Stimulated activated CD4-positive, alpha-beta T cell treated with anti-CD3 and anti-CD28 coated beads, Interleukin-2, amount 100 ng/mL, for 4 hours (primary cell): ENCODE data around the gene ARPC2.
"Not testable (repeated sequence)": the region's sequence is repeated elsewhere in the genome, so short reads cannot be mapped to it uniquely, and the experiment has no call there.

ENCODE experiments used
- DNase-seq: peaks from one replicate; pipeline ENCODE4 v3.0.0-alpha.2; 2020; ENCODE audit warnings: low read depth

Gene ARPC2

DNA sequence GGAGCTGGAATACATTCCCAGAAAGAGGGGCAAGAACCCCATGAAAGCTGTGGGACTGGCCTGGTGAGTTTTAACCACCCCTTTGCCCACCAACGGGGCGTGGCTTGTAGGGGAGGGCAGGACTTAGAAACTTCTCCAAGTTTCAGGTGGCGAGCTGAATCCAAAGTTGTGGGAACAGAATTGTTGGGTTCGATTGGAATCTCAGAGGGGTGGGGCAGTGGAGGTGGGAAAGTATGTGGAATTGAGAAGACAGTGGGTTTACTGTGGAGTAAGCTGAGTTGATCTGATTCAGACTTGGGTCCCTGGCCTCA, 54.5 kb downstream of the ARPC2 start:
- DNase-seq, result no peak

DNA sequence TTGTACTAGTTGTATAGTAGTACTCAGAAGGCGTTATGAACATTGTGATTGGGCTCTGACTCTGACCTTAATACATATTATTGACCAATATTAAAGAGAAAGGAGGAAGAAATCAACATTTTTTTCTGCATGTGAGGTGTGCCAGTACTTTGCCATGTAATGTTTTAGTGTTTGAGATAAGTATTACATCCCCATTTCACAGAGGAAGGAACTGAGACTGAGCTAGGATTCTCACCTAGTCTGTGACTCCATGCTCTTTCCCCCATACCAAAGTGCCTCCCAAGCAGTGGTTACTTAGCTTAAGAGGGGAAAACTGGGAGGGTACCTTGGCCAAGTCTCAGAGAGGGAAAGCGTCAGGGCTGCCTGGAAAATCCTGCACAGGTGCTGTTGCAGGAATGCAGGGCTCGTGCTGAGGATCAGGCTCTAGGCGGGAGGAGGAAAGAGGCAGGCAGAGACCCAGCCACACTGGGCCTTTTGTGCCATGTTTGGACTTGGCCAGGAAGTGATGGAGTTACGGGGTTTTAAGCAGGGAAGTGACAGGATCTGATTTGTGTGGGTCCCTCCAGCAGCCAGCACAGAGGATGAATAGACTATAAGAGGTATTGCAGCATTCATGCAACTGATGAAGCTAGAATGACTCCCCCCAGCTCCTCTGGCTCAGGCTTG, 55.0 kb downstream of the ARPC2 start:
- no peak for DNase-seq

- DNase-seq, result peak; percentile 69
These were observed 55.7 kb downstream of the ARPC2 start for GRCh38 chr2:218272531-218273212.

DNA sequence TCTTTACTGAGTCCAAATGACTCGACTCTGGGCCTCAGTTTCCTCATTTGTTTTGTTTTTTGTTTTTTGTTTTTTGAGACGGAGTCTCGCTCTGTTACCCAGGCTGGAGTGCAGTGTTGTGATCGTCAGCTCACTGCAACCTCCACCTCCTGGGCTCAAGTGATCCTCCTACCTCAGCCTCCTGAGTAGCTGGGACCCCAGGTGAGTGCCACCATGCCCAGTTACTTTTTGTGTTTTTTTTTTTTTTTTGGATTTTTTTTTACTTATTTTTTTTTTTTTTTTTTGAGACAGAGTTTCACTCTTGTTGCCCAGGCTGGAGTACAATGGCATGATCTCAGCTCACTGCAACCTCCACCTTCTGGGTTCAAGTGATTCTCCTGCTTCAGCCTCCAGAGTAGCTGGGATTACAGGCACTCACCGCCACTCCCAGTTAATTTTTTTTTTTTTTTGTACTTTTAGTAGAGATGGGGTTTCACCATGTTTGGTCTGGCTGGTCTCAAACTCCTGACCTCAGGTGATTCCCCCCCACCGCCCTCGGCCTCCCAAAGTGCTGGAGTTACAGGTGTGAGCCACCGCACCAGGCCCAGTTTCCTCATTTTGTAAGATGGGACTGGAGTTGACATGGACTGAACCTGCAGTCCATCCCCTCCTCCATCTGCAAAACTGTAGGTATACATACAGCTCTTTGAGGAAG, 56.4 kb downstream of the ARPC2 start:
- DNase-seq, result not testable (repeated sequence)

DNA sequence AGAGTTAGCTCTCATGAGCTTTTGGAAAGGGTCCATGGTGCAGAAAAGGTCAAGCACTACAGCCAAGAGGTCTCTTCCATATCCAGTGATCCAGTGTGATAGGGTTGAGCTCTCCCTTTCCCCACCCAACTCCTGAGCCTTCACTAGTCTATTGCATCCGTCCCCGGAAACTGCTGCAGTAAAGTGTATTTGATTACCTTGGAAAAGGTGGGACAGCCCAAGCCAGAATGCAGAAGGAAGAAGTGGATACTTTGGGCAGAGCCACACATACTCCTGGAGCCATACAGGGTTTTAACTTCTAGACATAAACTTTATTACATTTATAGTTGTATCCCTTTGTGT, 56.9 kb downstream of the ARPC2 start:
- no peak for DNase-seq

GRCh38 chr2:218274586-218274985, 57.6 kb downstream of the ARPC2 start:
- no peak for DNase-seq

DNA sequence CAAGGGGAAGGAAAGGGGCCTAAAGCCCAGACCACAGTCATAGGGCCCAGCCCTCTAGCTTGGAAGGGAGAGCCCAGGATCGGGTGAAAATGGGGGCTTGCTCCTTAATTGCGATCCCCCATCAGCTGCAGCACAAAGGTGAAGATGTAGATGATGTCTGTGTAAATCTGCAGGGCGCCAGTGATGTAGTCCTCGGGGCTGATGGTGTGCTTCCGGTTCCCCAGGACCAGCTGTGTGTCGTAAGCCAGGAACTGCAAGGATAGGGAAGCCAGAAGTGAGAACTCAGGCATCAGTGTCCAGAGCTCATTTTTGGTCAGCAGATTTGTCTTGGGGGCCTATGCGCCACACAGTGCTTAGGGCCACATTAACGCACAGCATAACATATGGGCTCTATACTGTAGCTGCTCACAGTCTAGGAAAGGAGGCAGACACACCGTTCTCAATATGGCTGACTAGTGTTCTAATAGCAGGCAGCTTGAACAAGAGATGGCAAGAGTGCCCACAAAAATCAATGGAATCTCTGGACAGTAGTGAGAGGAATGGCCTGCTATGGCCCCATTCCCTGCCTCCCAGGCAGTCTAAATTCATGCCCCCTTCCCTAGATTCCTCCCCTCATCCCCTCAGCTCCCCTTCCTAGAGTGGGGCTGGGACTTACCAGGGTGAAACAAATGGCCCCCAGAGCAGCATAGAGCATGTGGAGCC, 58.5 kb downstream of the ARPC2 start:
- DNase-seq, result no peak

DNA sequence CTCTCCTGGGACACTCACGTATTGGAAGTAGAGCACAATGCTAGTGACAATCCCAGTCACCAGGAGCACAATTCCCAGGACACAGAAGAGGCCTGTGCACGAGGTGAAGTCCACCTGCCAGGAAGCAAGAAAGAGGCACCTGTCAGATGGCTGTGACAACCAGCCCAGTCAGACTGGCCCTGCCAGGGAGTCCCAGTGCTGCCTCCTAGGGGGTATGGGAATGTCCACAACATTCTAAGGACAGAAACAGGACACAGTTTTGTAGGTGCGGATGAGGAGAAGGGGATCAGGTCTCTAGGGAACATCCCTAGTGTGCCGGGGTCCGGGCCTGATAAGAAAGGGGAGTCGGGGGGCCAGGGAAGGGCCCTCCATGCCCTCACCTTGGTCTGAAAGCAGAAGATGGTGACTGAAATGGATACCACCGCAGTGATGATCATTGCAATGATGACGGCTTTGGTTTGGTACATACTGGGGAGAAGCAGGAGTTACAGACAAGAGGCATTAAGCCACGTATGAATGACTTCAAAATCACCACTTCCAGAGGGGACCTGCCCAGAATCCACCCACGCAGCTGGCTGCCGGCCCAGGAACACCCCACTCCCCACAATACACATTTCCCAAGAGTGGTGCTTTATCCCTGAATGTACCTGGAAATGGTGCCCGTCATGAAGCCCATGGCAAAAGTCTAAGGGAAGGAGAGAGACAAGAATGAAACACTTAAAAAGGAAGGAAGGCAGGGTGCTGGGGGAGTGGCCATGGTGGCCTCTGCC, 60.2 kb downstream of the ARPC2 start:
- DNase-seq, result no peak

DNA sequence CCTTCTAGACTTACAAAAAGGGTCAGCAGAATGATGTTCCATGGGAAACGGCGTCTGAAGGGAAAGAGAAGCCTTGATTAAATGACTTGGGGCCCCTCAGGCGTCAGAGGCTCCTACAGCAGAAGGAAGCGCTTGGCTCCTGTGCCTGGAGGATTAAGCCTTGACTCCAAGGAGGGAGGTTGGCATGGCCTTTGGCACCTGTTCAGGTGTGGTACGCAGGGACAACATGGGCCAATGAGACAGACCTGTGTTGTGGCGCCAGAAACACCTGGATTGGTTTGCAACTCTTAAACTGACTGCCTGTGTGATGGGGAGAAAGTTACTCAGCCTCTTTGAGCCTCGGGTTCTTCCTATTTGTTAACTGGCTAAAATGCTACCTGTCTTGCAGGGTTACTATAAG, 60.9 kb downstream of the ARPC2 start:
- no peak for DNase-seq

DNA sequence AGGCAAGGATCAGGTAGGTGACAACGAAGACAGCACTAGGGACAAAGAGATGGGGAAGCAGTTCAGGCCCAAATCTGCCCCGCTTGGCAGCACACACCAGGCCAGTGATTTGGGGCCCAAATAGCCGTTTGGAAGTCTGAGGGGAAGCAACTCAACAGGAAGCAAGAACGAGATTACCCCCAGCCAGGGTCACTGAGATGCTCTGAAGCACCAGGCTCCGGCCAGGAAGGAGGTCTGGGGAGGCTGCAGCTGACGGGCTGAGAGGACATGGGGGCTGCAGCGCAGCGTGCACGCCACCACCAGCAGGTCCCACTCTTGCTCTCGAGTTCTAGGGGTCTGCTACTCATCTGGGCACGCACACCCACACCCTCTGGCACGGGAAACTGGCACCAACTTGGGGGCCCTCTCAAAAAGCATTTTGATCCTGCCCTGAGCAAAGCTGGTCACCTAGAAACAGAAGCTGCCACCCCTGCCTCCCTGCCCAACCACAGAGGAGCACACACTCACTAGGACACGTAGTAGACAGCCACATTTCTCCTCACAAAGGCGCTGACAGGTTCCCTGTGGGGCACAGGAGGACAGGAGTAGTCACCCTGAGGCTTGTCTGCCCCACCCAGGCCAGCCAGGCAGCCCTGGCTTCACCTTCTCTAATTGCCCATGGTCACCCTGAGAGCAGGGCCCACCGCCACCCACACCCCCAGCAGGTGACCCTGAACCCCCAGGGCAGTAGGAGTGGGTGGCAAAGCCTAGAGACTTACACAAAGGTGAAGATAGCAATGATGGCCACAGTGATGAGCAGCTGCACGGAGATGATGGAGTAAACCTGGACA, 61.8 kb downstream of the ARPC2 start:
- DNase-seq, result no peak

- DNase-seq, result no peak
These were observed 63.4 kb downstream of the ARPC2 start for GRCh38 chr2:218280260-218280870.

GRCh38 chr2:218281449-218281848, 64.5 kb downstream of the ARPC2 start:
- DNase-seq, result no peak

DNA sequence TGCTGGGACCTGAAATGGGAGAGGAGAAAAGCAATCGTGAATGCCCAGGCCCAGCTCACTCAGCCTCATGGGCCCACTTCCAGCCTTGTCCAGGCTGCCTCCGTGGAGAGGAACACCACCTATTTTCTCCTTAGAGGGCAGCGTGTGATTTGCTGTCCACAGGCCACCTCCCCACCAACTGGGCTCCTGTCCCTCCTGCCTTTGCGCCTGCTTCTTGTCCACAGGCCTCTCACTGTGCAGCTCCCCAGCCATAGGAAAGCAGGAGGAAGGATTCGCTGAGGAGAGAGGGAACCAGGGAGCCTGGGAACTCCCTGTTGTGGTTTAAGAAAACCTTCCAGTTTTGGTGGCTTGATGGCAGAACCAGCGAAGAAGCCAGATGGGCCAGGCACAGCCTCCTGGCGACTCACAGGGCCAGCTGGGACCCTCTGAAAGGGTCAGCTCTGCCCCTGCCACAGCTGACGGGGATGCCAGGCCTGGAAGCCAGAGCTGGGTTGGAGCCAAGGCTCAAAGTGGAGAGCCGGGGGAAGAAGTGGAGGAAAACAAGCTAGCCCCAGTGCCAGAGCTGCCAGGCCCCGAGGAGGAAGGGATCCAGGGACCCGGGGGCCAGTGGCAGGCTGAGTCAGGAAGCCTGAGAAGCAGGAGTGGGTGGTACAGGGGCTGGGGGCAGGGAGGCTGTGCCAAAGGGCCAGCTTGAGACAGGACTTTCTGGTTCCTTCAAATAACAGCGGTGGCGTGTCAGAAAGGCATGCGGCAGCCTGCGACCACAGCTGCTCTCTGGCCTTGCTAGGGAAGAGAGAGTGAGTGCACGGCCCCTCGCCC, 65.4 kb downstream of the ARPC2 start:
- no peak for DNase-seq

DNA sequence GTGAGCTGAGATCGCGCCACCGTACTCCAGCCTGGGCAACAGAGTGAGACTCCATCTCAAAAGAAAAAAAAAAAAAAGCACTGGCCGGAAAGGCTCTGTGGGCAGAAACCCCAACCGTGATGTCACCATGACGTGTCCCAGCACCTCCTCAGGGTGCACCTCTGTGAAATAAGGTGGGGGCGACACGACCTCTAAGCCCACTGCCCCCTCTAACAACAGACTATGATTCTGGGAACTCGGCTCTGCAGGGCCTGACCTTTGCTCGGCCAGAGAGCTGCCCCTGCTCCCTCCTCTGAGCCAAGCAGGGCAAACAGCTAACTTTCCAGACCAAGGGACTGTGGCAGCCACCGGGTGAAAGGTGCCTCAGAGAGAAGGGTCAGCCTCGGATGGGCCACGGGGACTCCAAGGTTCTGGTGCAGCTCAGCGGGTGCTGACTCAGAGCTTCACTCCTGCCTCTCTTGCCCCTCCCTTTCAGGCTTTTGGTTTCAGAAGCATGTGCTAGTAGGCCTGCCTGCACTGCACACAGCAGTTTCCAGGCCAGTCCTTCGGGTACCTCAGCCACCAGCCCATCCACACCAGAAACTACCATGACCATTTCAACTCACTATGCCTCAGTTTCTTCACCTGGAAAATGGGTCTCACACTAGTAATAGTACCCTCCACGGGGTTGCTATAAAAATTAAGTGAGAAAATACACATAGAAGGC, 67.3 kb downstream of the ARPC2 start:
- DNase-seq, result peak; percentile 51

DNA sequence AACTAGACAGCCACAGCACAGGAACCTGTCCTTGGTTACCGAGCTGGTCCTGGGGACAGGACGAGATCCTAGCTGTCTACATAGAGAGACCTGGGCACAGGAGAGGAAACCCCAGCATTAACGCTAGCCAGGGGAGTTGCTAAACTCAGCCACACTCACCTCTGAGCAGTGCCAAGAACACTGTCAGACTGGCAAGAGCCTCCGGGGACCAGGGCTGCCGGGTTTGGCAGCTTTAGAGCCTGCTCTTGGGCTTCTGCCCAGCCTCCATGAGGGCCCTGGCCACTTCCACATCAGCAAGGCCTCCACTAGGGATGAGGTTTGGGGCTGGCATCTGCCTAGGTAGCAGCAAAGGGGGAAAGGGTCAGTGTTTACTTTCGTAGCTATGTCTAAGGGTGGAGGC, 68.6 kb downstream of the ARPC2 start:
- no peak for DNase-seq

- peak; percentile 72 for DNase-seq
These were observed 69.8 kb downstream of the ARPC2 start for GRCh38 chr2:218286570-218287459.

DNA sequence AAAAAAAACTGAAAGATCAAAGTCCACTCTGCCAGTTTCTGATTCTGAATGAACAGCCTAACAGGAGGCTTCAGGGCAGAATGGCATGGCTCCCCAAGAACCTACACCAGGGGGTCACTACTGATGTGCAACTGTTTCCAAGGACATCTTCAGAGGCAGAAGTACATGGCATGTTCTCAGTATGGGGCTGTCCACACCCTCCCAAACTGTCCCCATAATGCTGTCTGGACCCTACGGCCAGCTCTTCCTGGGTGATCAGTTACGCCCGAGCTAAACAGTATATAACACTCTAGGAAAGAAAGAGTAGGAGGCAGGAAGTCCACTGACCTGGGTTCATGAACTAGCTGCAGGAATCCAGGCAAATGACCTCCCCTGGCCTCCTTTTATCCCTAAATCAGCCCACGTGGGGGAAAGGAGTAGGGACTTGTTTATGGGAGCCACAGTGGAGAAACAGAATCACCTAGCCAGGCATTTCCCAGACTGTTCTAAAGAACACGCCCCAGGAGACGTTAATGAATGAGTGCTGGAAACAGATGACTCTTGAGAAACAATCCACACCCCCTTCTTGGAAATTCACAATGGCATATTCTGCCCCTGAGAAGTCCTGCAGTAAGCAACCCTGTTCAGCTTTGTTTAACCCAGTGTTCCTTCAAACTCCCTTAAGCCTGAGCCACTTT, 72.8 kb downstream of the ARPC2 start:
- no peak for DNase-seq
